ENCODE results near the gene KIAA1549.

KIAA1549 gene

GRCh38 chr7:138919216-138919615 is 62.0 kb downstream of the KIAA1549 start:
- no peak for TF ChIP-seq CTCF (IDR thresholded peaks at IDR 0.05)

GRCh38 chr7:138918756-138919155 is 62.4 kb downstream of the KIAA1549 start:
- TF ChIP-seq CTCF (IDR thresholded peaks at IDR 0.05) = no peak

- no peak for TF ChIP-seq CTCF (IDR thresholded peaks at IDR 0.05)
These were observed 63.0 kb downstream of the KIAA1549 start for GRCh38 chr7:138918176-138918575.

- no peak for TF ChIP-seq CTCF (IDR thresholded peaks at IDR 0.05)
These were observed 63.4 kb downstream of the KIAA1549 start for GRCh38 chr7:138917771-138918170.

GRCh38 chr7:138916731-138917130 is 64.5 kb downstream of the KIAA1549 start:
- no peak for TF ChIP-seq CTCF (IDR thresholded peaks at IDR 0.05)

GRCh38 chr7:138916275-138916674 is 64.9 kb downstream of the KIAA1549 start:
- no peak for TF ChIP-seq CTCF (IDR thresholded peaks at IDR 0.05)

- no peak for TF ChIP-seq CTCF (IDR thresholded peaks at IDR 0.05)
These were observed 67.4 kb downstream of the KIAA1549 start for GRCh38 chr7:138913783-138914182.

GRCh38 chr7:138911007-138911406 is 70.2 kb downstream of the KIAA1549 start:
- no peak for TF ChIP-seq CTCF (IDR thresholded peaks at IDR 0.05)
